Spleen (tissue), 11 donors: ENCODE data around the gene CACNA1A. TPM values are rescaled to one million over a fixed set of nuclear protein-coding genes. Genes with fewer than 3 reads are reported as not detected.

ENCODE experiments used
- DNase-seq: peaks from one replicate; pipeline ENCODE4 v3.0.0-alpha.2; 2020
- H3K27ac ChIP-seq, 8 donors: fragments of 200-600 bp; sonication (generic) in 7 of 8; 1 replicate in 4 of 8; 2 replicates in 4 of 8; pipeline versions ENCODE4 v1.5.0 to v1.8.0; 2016 to 2021; ENCODE audit warnings: inconsistent platforms in 4 of 8, mild to moderate bottlenecking in 4 of 8, moderate library complexity in 1 of 8
- H3K27me3 ChIP-seq, 7 donors: fragments of 200-600 bp; sonication (generic) in 6 of 7; replicated peaks in 1 of 7; 1 replicate in 4 of 7; 2 replicates in 3 of 7; pipeline versions ENCODE4 v1.5.0 to v1.8.0; 2016 to 2021; ENCODE audit warnings: inconsistent platforms in 3 of 7, mild to moderate bottlenecking in 1 of 7
- H3K36me3 ChIP-seq, 6 donors: fragments of 200-600 bp; sonication (generic) in 5 of 6; 1 replicate in 4 of 6; 2 replicates in 2 of 6; pipeline versions ENCODE4 v1.5.0 to v1.8.0; 2016 to 2021; ENCODE audit warnings: inconsistent platforms in 2 of 6
- H3K4me1 ChIP-seq, 6 donors: fragments of 200-600 bp; sonication (generic) in 5 of 6; 1 replicate in 3 of 6; 2 replicates in 3 of 6; pipeline versions ENCODE4 v1.5.0 to v1.8.0; 2016 to 2021; ENCODE audit warnings: inconsistent platforms in 3 of 6
- H3K4me3 ChIP-seq, 8 donors: fragments of 200-600 bp; sonication (generic) in 7 of 8; 1 replicate in 4 of 8; 2 replicates in 4 of 8; pipeline versions ENCODE4 v1.5.0 to v1.8.0; 2016 to 2021; ENCODE audit warnings: inconsistent platforms in 4 of 8, mild to moderate bottlenecking in 4 of 8, moderate library complexity in 2 of 8
- H3K9me3 ChIP-seq, 8 donors: fragments of 200-600 bp; sonication (generic) in 7 of 8; 1 replicate in 4 of 8; 2 replicates in 4 of 8; pipeline versions ENCODE4 v1.5.0 to v1.8.0; 2016 to 2021; ENCODE audit warnings: inconsistent platforms in 4 of 8
- POLR2A ChIP-seq, 3 donors: fragments of 450-650 bp; IDR thresholded peaks; one replicate each; pipeline ENCODE4 v1.5.1; 2017; ENCODE audit warnings: antibody characterized with exemption in 3 of 3, mild to moderate bottlenecking in 1 of 3
- POLR2AphosphoS5 ChIP-seq, 3 donors: sonication (generic); formaldehyde crosslinking; IDR thresholded peaks; one replicate each; pipeline ENCODE4 v1.5.1; 2017; ENCODE audit warnings: antibody characterized with exemption in 3 of 3
- WGBS, 5 donors: extraction: QIAGEN DNeasy Blood & Tissue Kit in 3 of 5; methylation state at CpG; one replicate each; pipeline versions ENCODE4 v1.1.5 to v1.1.7; 2013 to 2018; 5-methylcytosine and 5-hydroxymethylcytosine counted together
- intact Hi-C: fragments of 100-400 bp; cut with DNase I; formaldehyde crosslinking; loops from one replicate; pipeline ENCODE4 v1.15.0; 2023; ENCODE audit warnings: low total_unique reads
- polyA plus RNA-seq, 3 donors: library from polyadenylated mRNA; stranded (reverse); fragments of 200-250 nt; gene quantifications; one replicate each; pipeline ENCODE4 v1.2.1, GENCODE V29; 2013
- total RNA-seq, 7 donors: library from RNA; depleted of rRNA in 3 of 7; stranded (reverse); fragments of >200 nt in 3 of 7; fragmentation: NEBNext Ultra II Directional in 4 of 7; extraction: Animal tissue kit (Norgen Biotek cat#: 25700) in 4 of 7; gene quantifications; one replicate each; pipeline versions ENCODE4 v1.1.0 to v1.2.1, GENCODE V29; 2016 to 2021
- TF ChIP-seq, protein P1 (sequence below), 11 experiments: fragments of 200-600 bp in 7 of 11; fragments of 450-650 bp in 4 of 11; sonication (generic) in 4 of 11; IDR thresholded peaks in 8 of 11; conservative IDR thresholded peaks in 3 of 11; 1 replicate in 7 of 11; 2 replicates in 4 of 11; pipeline versions ENCODE4 v1.4.0 to v1.8.0; 2016 to 2021; ENCODE audit warnings: antibody characterized with exemption in 11 of 11, inconsistent platforms in 4 of 11, mild to moderate bottlenecking in 1 of 11
- donor health status: healthy with polysubstance abuse.
- donor health status: DM: no; HTN: no; CAD: no; lungs with moderate emphysema.
- donor health status: DM: no; HTN: no; CAD: no.
- donor health status: Bipolar disorder and iron deficiency.
- donor health status: healthy.
- donor health status: DM: no; HTN: no; CAD: no.
- donor health status: DM: yes; HTN: yes; CAD: no.

CACNA1A gene
- total and polyA plus RNA-seq, 10 donors, result 0.39 to 1.9 (median 0.75) TPM

DNA sequence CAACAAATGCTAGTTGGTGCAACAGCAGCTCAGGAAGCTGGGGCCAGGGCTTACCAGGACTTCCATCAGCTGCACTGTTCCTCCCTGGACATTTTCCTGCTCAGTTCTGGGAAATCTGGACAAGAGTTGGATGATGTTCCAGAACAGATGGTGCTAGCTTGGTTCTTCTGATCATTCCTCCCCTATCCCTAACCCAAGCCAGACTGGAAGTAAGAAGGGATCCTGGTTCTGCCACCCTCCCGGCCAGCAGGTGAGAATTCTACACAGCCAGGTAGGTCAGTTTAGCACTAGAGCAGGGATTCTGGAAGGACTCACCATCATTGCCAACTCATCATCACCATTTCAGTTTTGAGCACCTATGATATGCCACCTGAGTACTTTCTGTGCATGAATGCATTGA is 30.2 kb downstream of the CACNA1A start:
- H3K27ac ChIP-seq, result no peak overlapping the region
- no peaks in the 10 kb centered on the region for H3K36me3 ChIP-seq
- H3K4me3 ChIP-seq, result no peak overlapping the region
- 33 to 81% (median 76%) methylated on average over 1 of the region's 1 CpG for WGBS, 5 donors
- DNase-seq, result no peak
- TF ChIP-seq, protein P1, sequence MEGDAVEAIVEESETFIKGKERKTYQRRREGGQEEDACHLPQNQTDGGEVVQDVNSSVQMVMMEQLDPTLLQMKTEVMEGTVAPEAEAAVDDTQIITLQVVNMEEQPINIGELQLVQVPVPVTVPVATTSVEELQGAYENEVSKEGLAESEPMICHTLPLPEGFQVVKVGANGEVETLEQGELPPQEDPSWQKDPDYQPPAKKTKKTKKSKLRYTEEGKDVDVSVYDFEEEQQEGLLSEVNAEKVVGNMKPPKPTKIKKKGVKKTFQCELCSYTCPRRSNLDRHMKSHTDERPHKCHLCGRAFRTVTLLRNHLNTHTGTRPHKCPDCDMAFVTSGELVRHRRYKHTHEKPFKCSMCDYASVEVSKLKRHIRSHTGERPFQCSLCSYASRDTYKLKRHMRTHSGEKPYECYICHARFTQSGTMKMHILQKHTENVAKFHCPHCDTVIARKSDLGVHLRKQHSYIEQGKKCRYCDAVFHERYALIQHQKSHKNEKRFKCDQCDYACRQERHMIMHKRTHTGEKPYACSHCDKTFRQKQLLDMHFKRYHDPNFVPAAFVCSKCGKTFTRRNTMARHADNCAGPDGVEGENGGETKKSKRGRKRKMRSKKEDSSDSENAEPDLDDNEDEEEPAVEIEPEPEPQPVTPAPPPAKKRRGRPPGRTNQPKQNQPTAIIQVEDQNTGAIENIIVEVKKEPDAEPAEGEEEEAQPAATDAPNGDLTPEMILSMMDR (IDR thresholded peaks at IDR 0.05 in 8 of 11, conservative IDR thresholded peaks at IDR 0.05 in 3 of 11), result no peak
- TF ChIP-seq POLR2AphosphoS5 (IDR thresholded peaks at IDR 0.05) (no peak), POLR2A (IDR thresholded peaks at IDR 0.05) (no peak)
- H3K27me3 ChIP-seq, result peaks cover 0 to 55% (median 0%) of the 10 kb centered on the region in 7 donors
- intact Hi-C loops, result no loop called here
- peaks cover 0 to 45% (median 35%) of the 10 kb centered on the region in 8 donors for H3K9me3 ChIP-seq
- H3K4me1 ChIP-seq, result no peaks in the 10 kb centered on the region

DNA sequence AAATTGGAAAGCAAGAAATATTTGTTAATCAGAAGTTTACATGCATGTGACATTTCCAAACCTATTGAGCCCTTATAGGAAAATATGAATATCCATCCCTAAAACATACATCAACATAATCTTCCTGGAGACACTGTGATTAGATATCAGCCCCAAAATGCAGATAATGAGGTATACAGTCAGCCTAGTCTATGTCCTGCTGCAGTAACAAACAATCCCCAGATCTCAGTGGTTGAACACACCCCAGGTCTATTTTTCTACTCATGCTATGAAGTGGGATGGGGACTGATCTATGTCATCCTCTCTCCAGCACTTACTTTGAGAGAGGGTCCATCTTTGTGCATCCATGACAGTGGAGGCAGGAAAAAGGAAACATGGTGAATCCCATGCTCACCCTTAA is 31.2 kb downstream of the CACNA1A start:
- intact Hi-C loops, result no loop called here
- no peak for DNase-seq
- TF ChIP-seq POLR2AphosphoS5 (IDR thresholded peaks at IDR 0.05) (no peak), POLR2A (IDR thresholded peaks at IDR 0.05) (no peak)
- TF ChIP-seq, protein P1 (IDR thresholded peaks at IDR 0.05 in 8 of 11, conservative IDR thresholded peaks at IDR 0.05 in 3 of 11), result no peak
- Histone ChIP-seq H3K9me3 (peaks cover 0 to 45% (median 35%) of the 10 kb centered on the region in 8 donors), H3K27ac (no peak overlapping the region), H3K4me1 (no peaks in the 10 kb centered on the region), H3K36me3 (no peaks in the 10 kb centered on the region), H3K27me3 (peaks cover 0 to 64% (median 0%) of the 10 kb centered on the region in 7 donors), H3K4me3 (no peak overlapping the region)

DNA sequence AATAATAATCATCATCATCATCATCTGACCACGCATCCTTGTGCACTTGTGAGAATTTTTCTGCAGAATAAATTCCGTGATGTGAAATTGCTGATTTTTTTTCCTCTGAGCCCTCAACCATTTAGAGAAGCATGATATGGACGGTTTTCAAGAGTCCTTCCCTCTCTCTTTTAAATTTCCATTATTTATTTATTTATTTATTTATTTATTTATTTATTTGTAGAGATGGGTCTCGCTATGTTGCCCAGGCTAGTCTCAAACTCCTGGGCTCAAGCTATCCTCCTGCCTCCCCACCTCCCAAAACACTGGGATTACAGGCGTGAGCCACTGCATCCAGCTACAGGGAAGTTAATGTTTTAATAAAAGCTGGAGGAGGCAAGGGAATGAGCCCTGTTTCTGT is 39.6 kb downstream of the CACNA1A start:
- H3K9me3 ChIP-seq, result no peaks in the 10 kb centered on the region
- H3K4me1 ChIP-seq, result no peaks in the 10 kb centered on the region
- DNase-seq, result no peak
- 67 to 85% (median 81%) methylated on average over 5 of the region's 5 CpGs for WGBS, 5 donors
- TF ChIP-seq, protein P1 (IDR thresholded peaks at IDR 0.05 in 8 of 11, conservative IDR thresholded peaks at IDR 0.05 in 3 of 11), result no peak
- TF ChIP-seq POLR2AphosphoS5 (IDR thresholded peaks at IDR 0.05) (no peak), POLR2A (IDR thresholded peaks at IDR 0.05) (no peak)
- H3K27ac ChIP-seq, result no peak overlapping the region
- H3K27me3 ChIP-seq, result peaks cover 0 to 40% (median 0%) of the 10 kb centered on the region in 7 donors
- no peaks in the 10 kb centered on the region for H3K36me3 ChIP-seq
- H3K4me3 ChIP-seq, result no peak overlapping the region
- intact Hi-C loops, result no loop called here

DNA sequence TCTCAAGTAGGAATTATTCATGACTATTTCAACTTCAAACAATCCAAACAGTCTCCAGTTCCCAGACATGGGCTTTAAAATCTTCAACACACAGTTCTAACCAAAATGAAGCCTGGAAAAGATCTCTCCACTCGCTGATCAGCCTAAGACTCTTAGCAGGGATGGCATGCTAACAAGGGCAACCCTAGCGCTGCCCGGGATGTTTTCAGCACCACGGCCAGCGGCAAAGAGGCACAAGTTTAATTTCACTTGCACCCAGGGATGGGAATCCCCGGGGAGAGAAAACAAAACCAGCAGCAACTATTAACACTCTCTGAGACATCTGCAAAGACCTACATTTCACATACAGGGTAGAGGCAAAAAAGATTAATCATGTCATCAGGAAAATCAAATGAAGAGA is 43.0 kb downstream of the CACNA1A start:
- Histone ChIP-seq H3K4me1 (no peaks in the 10 kb centered on the region), H3K27me3 (peaks cover 0 to 53% (median 0%) of the 10 kb centered on the region in 7 donors), H3K9me3 (no peaks in the 10 kb centered on the region), H3K27ac (no peak overlapping the region), H3K36me3 (no peaks in the 10 kb centered on the region), H3K4me3 (no peak overlapping the region)
- TF ChIP-seq POLR2AphosphoS5 (IDR thresholded peaks at IDR 0.05), result no peak
- TF ChIP-seq POLR2A (IDR thresholded peaks at IDR 0.05), result no peak
- TF ChIP-seq, protein P1 (IDR thresholded peaks at IDR 0.05 in 8 of 11, conservative IDR thresholded peaks at IDR 0.05 in 3 of 11), result no peak
- WGBS, 5 donors, result 15 to 26% (median 22%) methylated on average over 6 of the region's 6 CpGs
- intact Hi-C loops, result no loop called here
- no peak for DNase-seq
